Measurements from ENCODE around the gene CETP.

- TF ChIP-seq POLR2AphosphoS5 (IDR thresholded peaks at IDR 0.05; ENCODE audit: low read depth, low read length) (no peak), FOXP2 (optimal IDR thresholded peaks at IDR 0.05; ENCODE audit: borderline replicate concordance, extremely low read depth, extremely low read length, insufficient read depth) (no peak), SIN3A (IDR thresholded peaks at IDR 0.05; ENCODE audit: borderline replicate concordance, insufficient read depth, low read length) (no peak), TAF1 (IDR thresholded peaks at IDR 0.05; ENCODE audit: borderline replicate concordance, insufficient read depth, low read length) (no peak)
Measured at GRCh38 chr16:56964243-56965148, 2.7 kb downstream of the CETP start.

Measured in PFSK-1 (cell line).